ENCODE results near the gene CPB1. TPM values are rescaled to one million over a fixed set of nuclear protein-coding genes. Genes with fewer than 3 reads are reported as not detected.
A peak's percentile ranks its signal among the peaks of the same experiment; 100 is the strongest.
"Not testable (repeated sequence)": the region's sequence is repeated elsewhere in the genome, so short reads cannot be mapped to it uniquely, and the experiment has no call there.

The CPB1 gene
- total RNA-seq (2.4 TPM), polyA plus RNA-seq (ENCODE audit: insufficient read depth in 1 of 8, insufficient read length in 8 of 8, low replicate concordance in 1 of 8) (1 to 10 TPM in 6 of 8 donors, under 1 TPM in 2; 0.55 to 1.4 (median 1.1) TPM)
- long read RNA-seq, donor 1 = 0 reads
- long read RNA-seq, donor 2 = 0 reads
- long read RNA-seq, donor 3 = 0 reads
- long read RNA-seq, donor 4 = 0 reads
- long read RNA-seq, donor 5 = 0 reads
- long read RNA-seq, donor 6, partial matches to known transcripts = 0 of 1 reads
- long read RNA-seq, donor 6, other reads (novel, unspliced or antisense) = 0 of 1 reads
- long read RNA-seq, donor 7 = 0 reads
- long read RNA-seq, donor 8 = 0 reads
- long read RNA-seq, donor 9, partial matches to known transcripts = 0 of 2 reads
- long read RNA-seq, donor 9, other reads (novel, unspliced or antisense) = 0 of 2 reads
- long read RNA-seq, donor 10 = 0 reads
- long read RNA-seq, donor 11 = 0 reads

GRCh38 chr3:148827585-148827984 is at the start of gene CPB1:
Gene CPB1 (plus strand): TSS chr3:148827811. CDS start chr3:148827824, 13 bp downstream.
- no peak for DNase-seq
- Histone ChIP-seq H3K27me3 (ENCODE audit: control insufficient read depth, insufficient read depth, low read length) (no peaks in the 10 kb centered on the region), H3K9me3 (replicated peaks; ENCODE audit: control insufficient read depth, low read depth, low read length) (no peaks in the 10 kb centered on the region), H3K4me3 (ENCODE audit: low read length) (no peak within 1 kb of the TSS), H3K4me1 (ENCODE audit: control insufficient read depth, insufficient read depth, low read length) (no peaks in the 10 kb centered on the region), H3K36me3 (ENCODE audit: control insufficient read depth, insufficient read depth, low read length) (no peaks in the 10 kb centered on the region), H3K27ac (ENCODE audit: low read length) (no peak within 1 kb of the TSS)

GRCh38 chr3:148778926-148779325 is 48.7 kb upstream of the CPB1 start:
- Histone ChIP-seq H3K36me3 (ENCODE audit: control insufficient read depth, insufficient read depth, low read length) (no peaks in the 10 kb centered on the region), H3K4me1 (ENCODE audit: control insufficient read depth, insufficient read depth, low read length) (no peaks in the 10 kb centered on the region), H3K27me3 (ENCODE audit: control insufficient read depth, insufficient read depth, low read length) (no peaks in the 10 kb centered on the region), H3K4me3 (ENCODE audit: low read length) (no peak overlapping the region), H3K27ac (ENCODE audit: low read length) (no peak overlapping the region), H3K9me3 (replicated peaks; ENCODE audit: control insufficient read depth, low read depth, low read length) (no peaks in the 10 kb centered on the region)
- peak; percentile 17 for DNase-seq
- 77% methylated on average over 3 of the region's 3 CpGs for WGBS (ENCODE audit: insufficient coverage)

- H3K4me3 ChIP-seq (ENCODE audit: low read length); H3K27me3 ChIP-seq (ENCODE audit: control insufficient read depth, insufficient read depth, low read length); H3K27ac ChIP-seq (ENCODE audit: low read length); H3K9me3 ChIP-seq (replicated peaks; ENCODE audit: control insufficient read depth, low read depth, low read length); H3K36me3 ChIP-seq (ENCODE audit: control insufficient read depth, insufficient read depth, low read length); H3K4me1 ChIP-seq (ENCODE audit: control insufficient read depth, insufficient read depth, low read length): not testable (repeated sequence)
- DNase-seq = peak; percentile 22
- no CpG with 5 or more reads among the region's 6 CpGs for WGBS (ENCODE audit: insufficient coverage)
Measured at GRCh38 chr3:148785026-148785425, 42.6 kb upstream of the CPB1 start.

- H3K27ac ChIP-seq (ENCODE audit: low read length); H3K9me3 ChIP-seq (replicated peaks; ENCODE audit: control insufficient read depth, low read depth, low read length); H3K4me3 ChIP-seq (ENCODE audit: low read length); H3K27me3 ChIP-seq (ENCODE audit: control insufficient read depth, insufficient read depth, low read length); DNase-seq; H3K36me3 ChIP-seq (ENCODE audit: control insufficient read depth, insufficient read depth, low read length): not testable (repeated sequence)
- peaks cover 14% of the 10 kb centered on the region for H3K4me1 ChIP-seq (ENCODE audit: control insufficient read depth, insufficient read depth, low read length)
- 98% methylated on average over 7 of the region's 9 CpGs for WGBS (ENCODE audit: insufficient coverage)
Measured at GRCh38 chr3:148786159-148786558, 41.5 kb upstream of the CPB1 start.

- H3K9me3 ChIP-seq (replicated peaks; ENCODE audit: control insufficient read depth, low read depth, low read length) = peaks cover 2% of the 10 kb centered on the region
- H3K36me3 ChIP-seq (ENCODE audit: control insufficient read depth, insufficient read depth, low read length) = no peaks in the 10 kb centered on the region
- peak; percentile 75 for DNase-seq
- H3K27me3 ChIP-seq (ENCODE audit: control insufficient read depth, insufficient read depth, low read length) = no peaks in the 10 kb centered on the region
- H3K27ac ChIP-seq (ENCODE audit: low read length) = peak overlapping the region; percentile 88
- no peak overlapping the region for H3K4me3 ChIP-seq (ENCODE audit: low read length)
- 0% methylated on average over 1 of the region's 6 CpGs for WGBS (ENCODE audit: insufficient coverage)
- peaks cover 20% of the 10 kb centered on the region for H3K4me1 ChIP-seq (ENCODE audit: control insufficient read depth, insufficient read depth, low read length)
Measured at GRCh38 chr3:148789146-148789545, 38.5 kb upstream of the CPB1 start.

- H3K9me3 ChIP-seq (replicated peaks; ENCODE audit: control insufficient read depth, low read depth, low read length) = peaks cover 2% of the 10 kb centered on the region
- H3K36me3 ChIP-seq (ENCODE audit: control insufficient read depth, insufficient read depth, low read length) = no peaks in the 10 kb centered on the region
- no CpG with 5 or more reads among the region's 2 CpGs for WGBS (ENCODE audit: insufficient coverage)
- peak overlapping the region; percentile 88 for H3K27ac ChIP-seq (ENCODE audit: low read length)
- H3K4me1 ChIP-seq (ENCODE audit: control insufficient read depth, insufficient read depth, low read length) = peaks cover 20% of the 10 kb centered on the region
- H3K27me3 ChIP-seq (ENCODE audit: control insufficient read depth, insufficient read depth, low read length) = no peaks in the 10 kb centered on the region
- H3K4me3 ChIP-seq (ENCODE audit: low read length) = no peak overlapping the region
- peak; percentile 24 for DNase-seq
Measured at GRCh38 chr3:148789906-148790305, 37.7 kb upstream of the CPB1 start.

- H3K36me3 ChIP-seq (ENCODE audit: control insufficient read depth, insufficient read depth, low read length) = no peaks in the 10 kb centered on the region
- no peaks in the 10 kb centered on the region for H3K27me3 ChIP-seq (ENCODE audit: control insufficient read depth, insufficient read depth, low read length)
- DNase-seq = no peak
- H3K27ac ChIP-seq (ENCODE audit: low read length) = peak overlapping the region; percentile 88
- H3K4me1 ChIP-seq (ENCODE audit: control insufficient read depth, insufficient read depth, low read length) = peaks cover 20% of the 10 kb centered on the region
- H3K9me3 ChIP-seq (replicated peaks; ENCODE audit: control insufficient read depth, low read depth, low read length) = peaks cover 2% of the 10 kb centered on the region
- no CpG with 5 or more reads among the region's 2 CpGs for WGBS (ENCODE audit: insufficient coverage)
- H3K4me3 ChIP-seq (ENCODE audit: low read length) = no peak overlapping the region
Measured at GRCh38 chr3:148790370-148790769, 37.2 kb upstream of the CPB1 start.

GRCh38 chr3:148790851-148791735 is 36.5 kb upstream of the CPB1 start:
- peak overlapping the region; percentile 88 for H3K27ac ChIP-seq (ENCODE audit: low read length)
- 33% methylated on average over 5 of the region's 6 CpGs for WGBS (ENCODE audit: insufficient coverage)

GRCh38 chr3:148791920-148792319 is 35.7 kb upstream of the CPB1 start:
- H3K4me3 ChIP-seq (ENCODE audit: low read length) = no peak overlapping the region
- DNase-seq = peak; percentile 58
- H3K27ac ChIP-seq (ENCODE audit: low read length) = peak overlapping the region; percentile 88
- H3K27me3 ChIP-seq (ENCODE audit: control insufficient read depth, insufficient read depth, low read length) = no peaks in the 10 kb centered on the region
- no peaks in the 10 kb centered on the region for H3K36me3 ChIP-seq (ENCODE audit: control insufficient read depth, insufficient read depth, low read length)
- no peaks in the 10 kb centered on the region for H3K9me3 ChIP-seq (replicated peaks; ENCODE audit: control insufficient read depth, low read depth, low read length)
- WGBS (ENCODE audit: insufficient coverage) = no CpG with 5 or more reads among the region's 1 CpG
- H3K4me1 ChIP-seq (ENCODE audit: control insufficient read depth, insufficient read depth, low read length) = peaks cover 20% of the 10 kb centered on the region

More at GRCh38 chr3:148790851-148791735, 36.5 kb upstream of the CPB1 start:
- Histone ChIP-seq H3K9me3 (replicated peaks; ENCODE audit: control insufficient read depth, low read depth, low read length) (peaks cover 2% of the 10 kb centered on the region), H3K4me3 (ENCODE audit: low read length) (no peak overlapping the region), H3K27me3 (ENCODE audit: control insufficient read depth, insufficient read depth, low read length) (no peaks in the 10 kb centered on the region), H3K36me3 (ENCODE audit: control insufficient read depth, insufficient read depth, low read length) (no peaks in the 10 kb centered on the region), H3K4me1 (ENCODE audit: control insufficient read depth, insufficient read depth, low read length) (peaks cover 20% of the 10 kb centered on the region)
- peak; percentile 99 for DNase-seq

- no peaks in the 10 kb centered on the region for H3K36me3 ChIP-seq (ENCODE audit: control insufficient read depth, insufficient read depth, low read length)
- 60% methylated on average over 1 of the region's 1 CpG for WGBS (ENCODE audit: insufficient coverage)
- peak; percentile 42 for DNase-seq
Measured at GRCh38 chr3:148792516-148792915, 35.1 kb upstream of the CPB1 start.

More at GRCh38 chr3:148792516-148792915, 35.1 kb upstream of the CPB1 start:
- Histone ChIP-seq H3K27ac (ENCODE audit: low read length) (peak overlapping the region; percentile 88), H3K9me3 (replicated peaks; ENCODE audit: control insufficient read depth, low read depth, low read length) (no peaks in the 10 kb centered on the region), H3K4me1 (ENCODE audit: control insufficient read depth, insufficient read depth, low read length) (peaks cover 20% of the 10 kb centered on the region), H3K4me3 (ENCODE audit: low read length) (no peak overlapping the region), H3K27me3 (ENCODE audit: control insufficient read depth, insufficient read depth, low read length) (no peaks in the 10 kb centered on the region)
